Tibial nerve (tissue), 4 donors: ENCODE results near the gene MEGF6. TPM values are rescaled to one million over a fixed set of nuclear protein-coding genes. Genes with fewer than 3 reads are reported as not detected.

Experiments
- DNase-seq, 2 donors: peaks; one replicate each; pipeline ENCODE4 v3.0.0-alpha.2; 2019; ENCODE audit warnings: low spot score in 2 of 2
- H3K27ac ChIP-seq, 4 donors: fragments of 200-600 bp; sonication (generic) in 3 of 4; one replicate each; pipeline ENCODE4 v1.5.1; 2017 to 2019; ENCODE audit warnings: mild to moderate bottlenecking in 1 of 4
- H3K27me3 ChIP-seq, 2 donors: fragments of 200-600 bp; sonication (generic) in 1 of 2; one replicate each; pipeline versions ENCODE4 v1.5.1 to v1.6.0; 2017 to 2019
- H3K36me3 ChIP-seq, 3 donors: fragments of 200-600 bp; sonication (generic); one replicate each; pipeline ENCODE4 v1.5.1; 2018 to 2019
- H3K4me1 ChIP-seq, 4 donors: fragments of 200-600 bp; sonication (generic) in 3 of 4; one replicate each; pipeline ENCODE4 v1.5.1; 2017 to 2019
- H3K4me3 ChIP-seq, 4 donors: fragments of 200-600 bp; sonication (generic) in 3 of 4; one replicate each; pipeline ENCODE4 v1.5.1; 2017 to 2019; ENCODE audit warnings: mild to moderate bottlenecking in 1 of 4, moderate library complexity in 1 of 4
- H3K9me3 ChIP-seq, 4 donors: fragments of 200-600 bp; sonication (generic) in 3 of 4; one replicate each; pipeline ENCODE4 v1.5.1; 2017 to 2019
- CTCF ChIP-seq, 5 experiments: fragments of 200-600 bp in 3 of 5; fragments of 450-650 bp in 2 of 5; sonication (generic) in 3 of 5; IDR thresholded peaks; one replicate each; pipeline ENCODE4 v1.5.1; 2016 to 2019; ENCODE audit warnings: antibody characterized with exemption in 5 of 5, mild to moderate bottlenecking in 3 of 5, moderate library complexity in 2 of 5
- EP300 ChIP-seq, 2 donors: sonication (generic); formaldehyde crosslinking; IDR thresholded peaks; one replicate each; pipeline ENCODE4 v1.6.1; 2017; ENCODE audit warnings: antibody characterized with exemption in 2 of 2, mild to moderate bottlenecking in 1 of 2
- POLR2A ChIP-seq, 2 donors: fragments of 450-650 bp; IDR thresholded peaks; one replicate each; pipeline ENCODE4 v1.6.1; 2017; ENCODE audit warnings: antibody characterized with exemption in 2 of 2, mild to moderate bottlenecking in 2 of 2, moderate library complexity in 2 of 2
- WGBS, 2 donors: methylation state at CpG; one replicate each; pipeline ENCODE4 v1.1.5; 2018; 5-methylcytosine and 5-hydroxymethylcytosine counted together
- total RNA-seq, 4 donors: library from RNA; depleted of rRNA; stranded (reverse); fragments of >200 nt; gene quantifications; one replicate each; pipeline ENCODE4 v1.1.0, GENCODE V29; 2016

Gene MEGF6
- total RNA-seq, 4 donors from 2014 or later = 25.3 to 63.3 (median 42.8) TPM

- TF ChIP-seq EP300 (IDR thresholded peaks at IDR 0.05) (no peak), CTCF (IDR thresholded peaks at IDR 0.05) (no peak), POLR2A (IDR thresholded peaks at IDR 0.05) (no peak)
- Histone ChIP-seq H3K36me3 (no peaks in the 10 kb centered on the region), H3K9me3 (no peaks in the 10 kb centered on the region), H3K4me1 (peaks cover 0 to 21% (median 4%) of the 10 kb centered on the region in 4 donors), H3K27me3 (no peaks in the 10 kb centered on the region), H3K4me3 (no peak overlapping the region), H3K27ac (no peak overlapping the region)
- WGBS, 2 donors = 75 to 83% methylated on average over 7 to 12 of the region's 12 CpGs
- no peak for DNase-seq
These were observed 75.6 kb downstream of the MEGF6 start for GRCh38 chr1:3535732-3536131.

- Histone ChIP-seq H3K36me3 (no peaks in the 10 kb centered on the region), H3K27ac (no peak overlapping the region), H3K9me3 (no peaks in the 10 kb centered on the region), H3K27me3 (peaks cover 0 to 5% of the 10 kb centered on the region in 2 donors), H3K4me3 (no peak overlapping the region), H3K4me1 (peaks cover 0 to 28% (median 7%) of the 10 kb centered on the region in 4 donors)
- WGBS, 2 donors = 75 to 81% methylated on average over 14 of the region's 17 CpGs
- DNase-seq = no peak
- TF ChIP-seq POLR2A (IDR thresholded peaks at IDR 0.05) = no peak
- no peak for TF ChIP-seq CTCF (IDR thresholded peaks at IDR 0.05)
- TF ChIP-seq EP300 (IDR thresholded peaks at IDR 0.05) = no peak
These were observed 76.3 kb downstream of the MEGF6 start for GRCh38 chr1:3534803-3535637.

DNA sequence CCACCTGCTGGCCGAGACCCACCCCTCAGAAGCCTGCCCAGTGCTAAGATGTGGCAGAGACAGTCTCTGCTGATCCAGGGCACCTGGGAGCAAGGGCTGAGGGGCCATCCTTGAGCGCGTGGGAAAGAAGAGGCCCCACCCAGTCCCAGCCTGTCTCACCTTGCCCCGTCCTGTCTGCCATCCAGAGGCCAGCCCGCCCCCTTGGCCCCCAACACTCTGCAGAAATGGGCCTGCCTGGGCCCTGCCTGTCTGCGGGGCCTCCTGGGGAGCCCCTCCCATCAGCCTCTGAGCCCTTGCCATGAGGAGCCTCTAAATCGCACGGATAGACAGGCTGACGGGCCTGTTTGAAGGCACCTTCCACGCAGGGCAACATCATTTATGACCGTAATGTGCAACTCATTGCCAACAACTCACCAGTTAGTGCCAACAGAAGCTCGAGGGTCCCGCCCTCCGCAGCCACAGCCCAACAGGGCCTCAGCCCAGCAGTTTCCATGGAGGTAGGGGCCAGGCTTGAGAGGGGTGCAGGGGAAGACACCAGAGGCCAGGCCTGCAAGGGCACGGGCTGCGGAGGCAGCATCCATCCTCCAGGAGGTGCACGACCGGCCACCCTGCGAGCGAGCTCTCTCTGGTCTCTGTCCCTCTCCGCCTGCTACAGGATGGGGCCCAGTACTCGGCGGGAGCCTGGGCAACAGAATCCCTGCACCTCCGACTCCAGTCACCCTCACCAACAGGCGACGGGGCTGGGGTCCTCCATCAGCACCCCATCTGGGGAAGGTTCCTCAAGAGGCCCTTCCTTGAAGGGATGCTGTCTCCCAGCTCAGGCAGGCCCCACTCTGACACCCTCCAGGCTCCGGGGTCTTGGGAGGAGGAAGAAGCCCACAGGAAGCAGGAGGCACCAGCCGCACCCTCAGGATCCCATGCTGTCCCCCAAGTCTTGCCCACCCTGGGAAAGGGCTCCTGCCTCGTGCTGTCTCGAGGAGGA, 78.0 kb downstream of the MEGF6 start:
- TF ChIP-seq POLR2A (IDR thresholded peaks at IDR 0.05) (no peak), EP300 (IDR thresholded peaks at IDR 0.05) (no peak), CTCF (IDR thresholded peaks at IDR 0.05) (no peak)

DNA sequence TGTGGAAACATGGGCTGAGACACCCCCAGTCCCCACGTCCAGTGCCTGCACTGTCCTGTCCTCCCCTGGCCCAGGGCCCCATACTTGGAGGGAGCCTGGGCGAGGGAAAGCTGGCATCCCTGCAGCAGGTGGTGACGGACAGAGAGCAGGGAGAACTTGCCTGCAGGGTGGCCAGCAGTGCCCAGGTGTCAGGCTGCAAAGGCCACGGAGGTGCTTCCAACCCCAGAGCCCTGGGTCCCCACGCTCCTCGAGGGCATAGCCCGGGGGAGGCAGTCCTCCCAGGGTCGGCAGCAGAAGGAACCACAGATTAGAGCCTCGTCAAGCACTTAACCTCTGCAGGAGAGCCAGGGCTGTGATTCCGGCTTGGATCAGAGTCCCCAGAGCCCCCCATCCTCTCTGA, 79.4 kb downstream of the MEGF6 start:
- H3K36me3 ChIP-seq = no peaks in the 10 kb centered on the region
- no peaks in the 10 kb centered on the region for H3K9me3 ChIP-seq
- H3K27ac ChIP-seq = peak overlapping the region in 2 of 4 donors; percentile 53 to 86
- H3K4me3 ChIP-seq = no peak overlapping the region
- TF ChIP-seq CTCF (IDR thresholded peaks at IDR 0.05) (no peak), EP300 (IDR thresholded peaks at IDR 0.05) (no peak), POLR2A (IDR thresholded peaks at IDR 0.05) (no peak)
- 63 to 72% methylated on average over 10 of the region's 10 CpGs for WGBS, 2 donors
- H3K27me3 ChIP-seq = peaks cover 0 to 6% of the 10 kb centered on the region in 2 donors
- DNase-seq = no peak
- peaks cover 0 to 30% (median 7%) of the 10 kb centered on the region in 4 donors for H3K4me1 ChIP-seq

More for the DNA sequence above, 78.0 kb downstream of the MEGF6 start:
- no peak for DNase-seq
- H3K4me1 ChIP-seq = peaks cover 0 to 30% (median 7%) of the 10 kb centered on the region in 4 donors
- H3K27me3 ChIP-seq = peaks cover 0 to 6% of the 10 kb centered on the region in 2 donors
- H3K36me3 ChIP-seq = no peaks in the 10 kb centered on the region
- WGBS, 2 donors = 80 to 91% methylated on average over 21 to 23 of the region's 30 CpGs
- H3K4me3 ChIP-seq = no peak overlapping the region
- H3K27ac ChIP-seq = no peak overlapping the region
- H3K9me3 ChIP-seq = no peaks in the 10 kb centered on the region
